Fibroblast of mammary gland (primary cell): ENCODE measurements around the gene UBE2Q1.
"Not testable (repeated sequence)": the region's sequence is repeated elsewhere in the genome, so short reads cannot be mapped to it uniquely, and the experiment has no call there.

Source experiments
- DNase-seq: peaks from one replicate; pipeline ENCODE4 v3.0.0-alpha.2; 2010; ENCODE audit warnings: low read depth
- H3K4me3 ChIP-seq: 2 replicates; pipeline ENCODE4 v1.5.1; 2011; ENCODE audit warnings: low read depth, mild to moderate bottlenecking, low read length, moderate library complexity; ENCODE audit not compliant: control insufficient read depth
- TF ChIP-seq, protein P1 (sequence below): conservative IDR thresholded peaks from 2 replicates; pipeline ENCODE4 v1.5.1; 2011; ENCODE audit warnings: low read depth, low read length, inconsistent platforms; ENCODE audit not compliant: control insufficient read depth, insufficient read depth

Gene UBE2Q1

DNA sequence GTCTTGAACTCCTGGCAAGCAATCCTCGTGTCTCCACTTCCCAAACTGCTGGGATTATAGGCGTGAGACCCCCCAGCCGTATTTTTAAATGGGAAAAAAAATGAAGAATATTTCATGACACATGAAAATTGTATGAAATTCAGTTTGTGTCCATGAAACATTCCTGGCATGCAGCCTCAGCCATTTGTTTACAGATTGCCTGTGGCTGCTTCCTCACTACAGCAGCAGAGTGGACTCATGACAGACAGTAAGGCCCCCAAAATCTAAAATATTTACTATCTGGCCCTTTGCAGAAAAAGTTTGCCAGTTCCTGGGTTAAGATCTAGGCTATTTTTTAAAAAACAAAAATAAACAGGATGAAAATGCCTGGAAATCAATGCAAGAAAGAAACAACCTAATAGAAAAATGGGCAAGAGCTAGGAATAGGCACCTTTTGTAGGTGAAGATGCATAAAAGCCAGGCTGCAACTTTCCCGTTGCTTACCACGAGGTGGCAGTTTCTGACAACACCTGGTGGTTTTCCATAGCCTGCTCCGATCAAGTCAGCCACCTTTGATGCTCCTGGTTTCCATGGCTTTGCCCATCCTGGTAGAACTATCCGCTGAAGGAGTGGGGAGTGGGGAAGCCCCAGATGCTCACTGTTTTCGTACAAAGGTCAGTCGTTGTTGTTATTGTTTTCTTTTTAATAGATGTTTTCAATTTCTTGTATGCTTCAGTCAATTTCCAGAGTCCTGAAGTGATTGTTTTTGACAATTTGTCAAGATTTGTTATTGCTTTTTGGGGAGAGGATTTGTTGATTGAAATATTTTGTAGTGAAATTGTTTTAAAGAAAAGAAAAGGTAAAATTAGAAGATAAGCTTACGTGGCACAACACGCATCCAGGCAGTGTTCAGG is 24.3 kb downstream of the UBE2Q1 start:
- TF ChIP-seq, protein P1, sequence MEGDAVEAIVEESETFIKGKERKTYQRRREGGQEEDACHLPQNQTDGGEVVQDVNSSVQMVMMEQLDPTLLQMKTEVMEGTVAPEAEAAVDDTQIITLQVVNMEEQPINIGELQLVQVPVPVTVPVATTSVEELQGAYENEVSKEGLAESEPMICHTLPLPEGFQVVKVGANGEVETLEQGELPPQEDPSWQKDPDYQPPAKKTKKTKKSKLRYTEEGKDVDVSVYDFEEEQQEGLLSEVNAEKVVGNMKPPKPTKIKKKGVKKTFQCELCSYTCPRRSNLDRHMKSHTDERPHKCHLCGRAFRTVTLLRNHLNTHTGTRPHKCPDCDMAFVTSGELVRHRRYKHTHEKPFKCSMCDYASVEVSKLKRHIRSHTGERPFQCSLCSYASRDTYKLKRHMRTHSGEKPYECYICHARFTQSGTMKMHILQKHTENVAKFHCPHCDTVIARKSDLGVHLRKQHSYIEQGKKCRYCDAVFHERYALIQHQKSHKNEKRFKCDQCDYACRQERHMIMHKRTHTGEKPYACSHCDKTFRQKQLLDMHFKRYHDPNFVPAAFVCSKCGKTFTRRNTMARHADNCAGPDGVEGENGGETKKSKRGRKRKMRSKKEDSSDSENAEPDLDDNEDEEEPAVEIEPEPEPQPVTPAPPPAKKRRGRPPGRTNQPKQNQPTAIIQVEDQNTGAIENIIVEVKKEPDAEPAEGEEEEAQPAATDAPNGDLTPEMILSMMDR = peak; percentile 35
- peak; percentile 20 for DNase-seq
- H3K4me3 ChIP-seq = no peak overlapping the region

DNA sequence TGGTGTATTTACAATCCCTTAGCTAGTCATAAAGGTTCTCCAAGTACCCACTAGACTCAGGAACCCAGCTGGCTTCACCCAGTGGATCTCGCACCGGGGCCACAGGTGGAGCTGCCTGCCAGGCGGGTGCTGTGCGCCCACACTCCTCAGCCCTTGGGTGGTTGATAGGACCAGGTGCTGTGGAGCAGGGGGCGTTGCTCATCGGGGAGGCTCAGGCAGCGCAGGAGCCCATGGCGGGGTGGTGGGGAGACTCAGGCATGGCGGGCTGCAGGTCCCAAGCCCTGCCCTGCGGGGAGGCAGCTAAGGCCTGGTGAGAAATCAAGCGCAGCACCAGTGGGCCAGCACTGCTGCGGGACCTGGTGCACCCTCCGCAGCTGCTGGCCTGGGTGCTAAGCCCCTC is 26.5 kb downstream of the UBE2Q1 start:
- DNase-seq, H3K4me3 ChIP-seq: not testable (repeated sequence)

GRCh38 chr1:154529308-154529707 is 29.2 kb downstream of the UBE2Q1 start:
- TF ChIP-seq, protein P1 = no peak
- no peak overlapping the region for H3K4me3 ChIP-seq
- no peak for DNase-seq

- no peak overlapping the region for H3K4me3 ChIP-seq
- DNase-seq = no peak
- TF ChIP-seq, protein P1 = no peak
Measured at GRCh38 chr1:154527192-154527591, 31.3 kb downstream of the UBE2Q1 start.

GRCh38 chr1:154524881-154525280 is 33.6 kb downstream of the UBE2Q1 start:
- DNase-seq = no peak
- TF ChIP-seq, protein P1 = no peak

GRCh38 chr1:154521695-154522094 is 36.8 kb downstream of the UBE2Q1 start:
- TF ChIP-seq, protein P1 = no peak
- H3K4me3 ChIP-seq = no peak overlapping the region
- no peak for DNase-seq

More at GRCh38 chr1:154524881-154525280, 33.6 kb downstream of the UBE2Q1 start:
- no peak overlapping the region for H3K4me3 ChIP-seq

GRCh38 chr1:154520333-154520732 is 38.1 kb downstream of the UBE2Q1 start:
- TF ChIP-seq, protein P1 = no peak
- peak; percentile 8 for DNase-seq
- no peak overlapping the region for H3K4me3 ChIP-seq
